HG03066 (cell line): ENCODE measurements around the gene UGT2B28.
"Not testable (repeated sequence)": the region's sequence is repeated elsewhere in the genome, so short reads cannot be mapped to it uniquely, and the experiment has no call there.

Experiments used
- ATAC-seq: cut with Tn5 transposase; IDR thresholded peaks from one replicate; pipeline ENCODE4 v1.9.1; 2021; ENCODE audit warnings: low read depth; ENCODE audit not compliant: unreplicated experiment

Gene UGT2B28

GRCh38 chr4:69343114-69343513, 62.8 kb downstream of the UGT2B28 start:
- ATAC-seq = not testable (repeated sequence)

- ATAC-seq = not testable (repeated sequence)
These were observed 63.5 kb downstream of the UGT2B28 start for GRCh38 chr4:69343558-69344420.
